Epithelial cell of prostate (primary cell): Measurements from ENCODE around the gene VPS13D.

ENCODE experiments used
- DNase-seq: peaks from one replicate; pipeline ENCODE4 v3.0.0-alpha.2; 2011; ENCODE audit warnings: low read depth, low spot score
- H3K27ac ChIP-seq: fragments of 450-650 bp; 2 replicates; pipeline ENCODE4 v1.5.1; 2017; ENCODE audit warnings: mild to moderate bottlenecking

VPS13D gene

DNA sequence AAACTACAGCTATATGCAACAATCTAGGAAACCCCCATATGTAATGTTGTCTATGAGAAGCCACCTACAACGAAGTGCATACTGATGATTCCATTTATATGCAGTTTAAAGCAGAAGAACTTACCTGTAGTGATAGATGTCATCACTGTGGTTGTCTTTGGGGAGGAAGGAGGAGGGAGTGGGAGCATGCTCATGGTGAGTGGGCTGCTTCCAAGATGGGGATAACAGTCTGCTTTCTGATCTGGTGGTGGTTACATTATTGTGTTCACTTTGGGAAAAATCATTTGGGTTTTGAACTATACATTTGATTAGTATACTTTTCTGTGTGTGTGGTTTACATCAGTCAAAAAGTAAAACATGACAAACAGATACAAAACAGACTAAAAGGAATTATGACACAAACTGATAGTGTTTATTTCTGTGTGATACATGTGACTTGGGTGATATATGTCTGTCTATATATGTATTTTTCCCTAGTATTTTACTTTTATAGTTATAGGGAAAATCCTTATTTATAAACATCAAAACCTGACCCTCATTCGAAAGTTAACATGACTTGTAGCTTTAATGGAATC lies 184.7 kb downstream of the VPS13D start:
- H3K27ac ChIP-seq: no peak overlapping the region
- DNase-seq: no peak

GRCh38 chr1:12415038-12415466 lies 185.2 kb downstream of the VPS13D start:
- DNase-seq: no peak
- H3K27ac ChIP-seq: no peak overlapping the region

DNA sequence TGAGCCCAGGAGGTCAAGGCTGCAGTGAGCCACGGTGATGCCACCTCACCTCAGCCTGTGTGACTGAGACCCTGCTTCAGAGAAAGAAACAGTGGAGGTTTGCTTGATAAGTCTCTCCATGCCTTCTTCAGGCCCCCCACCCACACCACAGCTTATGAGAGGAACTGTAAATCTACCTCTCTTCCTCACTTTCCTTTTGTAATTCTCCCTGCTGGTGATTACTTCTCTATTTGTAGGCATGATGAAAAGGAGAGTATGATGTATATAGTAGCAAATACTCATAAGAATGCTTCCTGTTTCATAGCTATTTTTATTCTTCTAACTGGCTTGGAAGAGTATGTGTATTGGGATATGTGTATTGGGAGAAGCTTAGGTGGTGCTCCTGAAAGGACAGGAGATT lies 186.3 kb downstream of the VPS13D start:
- DNase-seq: no peak
- H3K27ac ChIP-seq: no peak overlapping the region

DNA sequence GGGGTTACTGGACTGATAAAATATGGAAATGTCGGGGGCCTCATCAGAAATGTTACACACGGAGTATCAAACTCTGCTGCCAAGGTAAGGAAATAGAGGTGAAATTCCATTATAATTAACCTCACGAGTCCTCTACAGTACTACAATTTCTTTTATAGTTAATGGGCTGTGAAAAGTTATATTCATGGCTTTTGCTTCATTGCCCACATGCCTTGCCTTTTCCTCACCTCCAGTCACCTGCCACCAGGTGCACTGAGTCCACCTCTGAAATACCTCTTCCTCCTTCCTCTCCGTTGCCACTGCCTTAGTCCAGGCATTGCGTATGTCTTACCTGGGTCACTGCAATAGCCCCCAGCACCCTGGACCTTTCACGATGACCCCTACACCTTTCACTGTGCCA lies 186.9 kb downstream of the VPS13D start:
- no peak for DNase-seq
- H3K27ac ChIP-seq: no peak overlapping the region

- no peak overlapping the region for H3K27ac ChIP-seq
- no peak for DNase-seq
Measured at GRCh38 chr1:12417389-12417788, 187.6 kb downstream of the VPS13D start.

GRCh38 chr1:12420171-12420570 lies 190.3 kb downstream of the VPS13D start:
- no peak overlapping the region for H3K27ac ChIP-seq
- no peak for DNase-seq

DNA sequence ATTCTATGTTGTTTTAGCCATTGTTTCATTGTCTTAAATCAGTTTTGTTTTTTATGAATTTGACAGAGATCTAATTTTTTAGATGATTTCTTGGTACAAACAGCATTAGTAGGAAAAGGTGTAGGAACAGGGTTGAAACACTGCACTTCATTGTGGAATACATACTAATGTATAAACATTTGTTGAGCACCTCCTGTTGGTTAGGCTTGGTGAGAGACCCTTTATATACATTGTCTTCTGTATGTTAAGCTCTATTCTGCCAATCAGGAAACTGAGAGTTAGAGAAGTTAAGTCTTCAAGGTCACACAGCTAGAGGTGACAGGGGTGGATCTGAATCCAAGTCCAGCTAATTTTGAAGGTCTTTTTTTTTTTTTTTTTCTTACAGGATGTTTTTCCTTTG lies 192.7 kb downstream of the VPS13D start:
- no peak for DNase-seq
- no peak overlapping the region for H3K27ac ChIP-seq

DNA sequence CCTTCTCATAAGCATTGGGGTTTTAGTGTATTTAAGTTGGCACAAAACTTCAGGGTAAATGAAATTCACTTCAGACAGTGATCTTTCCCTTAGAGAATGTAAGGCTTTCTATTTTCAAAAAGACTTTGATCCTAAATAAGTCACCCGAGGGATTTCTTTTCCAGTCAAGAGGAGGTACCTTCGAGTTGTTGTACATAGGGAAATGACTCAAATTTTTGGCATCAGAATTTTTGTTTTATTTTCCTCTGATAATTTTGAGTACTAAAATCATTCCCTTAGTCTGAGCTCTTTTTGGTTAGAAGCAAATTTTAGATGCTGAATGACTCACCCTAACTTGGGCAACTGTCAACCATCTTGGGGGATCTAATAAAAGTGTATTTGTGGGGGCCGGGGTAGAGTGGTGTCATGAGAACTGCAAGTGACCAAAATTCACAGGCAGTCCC lies 194.3 kb downstream of the VPS13D start:
- DNase-seq: no peak
- H3K27ac ChIP-seq: no peak overlapping the region

DNA sequence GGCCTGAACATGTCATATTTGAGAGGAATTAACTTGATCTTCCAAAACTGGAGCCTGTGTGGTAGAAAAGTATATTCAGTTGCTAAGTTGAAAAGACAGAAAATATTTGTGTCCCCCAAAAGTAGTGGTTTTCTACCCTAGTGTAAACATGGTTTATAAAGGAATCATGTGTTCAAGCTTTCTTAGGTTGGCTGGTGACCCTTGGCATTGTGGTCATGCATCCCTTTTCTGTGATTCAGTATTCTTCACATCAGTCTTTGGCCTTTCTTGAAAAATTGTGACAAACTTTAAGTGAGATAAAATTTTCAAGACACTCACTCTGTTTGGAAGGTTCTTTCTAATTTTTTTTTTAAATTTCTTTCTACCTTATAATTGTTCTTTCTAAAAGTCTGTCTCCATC lies 195.0 kb downstream of the VPS13D start:
- H3K27ac ChIP-seq: no peak overlapping the region
- DNase-seq: no peak

GRCh38 chr1:12426030-12426429 lies 196.2 kb downstream of the VPS13D start:
- no peak overlapping the region for H3K27ac ChIP-seq
- DNase-seq: no peak

DNA sequence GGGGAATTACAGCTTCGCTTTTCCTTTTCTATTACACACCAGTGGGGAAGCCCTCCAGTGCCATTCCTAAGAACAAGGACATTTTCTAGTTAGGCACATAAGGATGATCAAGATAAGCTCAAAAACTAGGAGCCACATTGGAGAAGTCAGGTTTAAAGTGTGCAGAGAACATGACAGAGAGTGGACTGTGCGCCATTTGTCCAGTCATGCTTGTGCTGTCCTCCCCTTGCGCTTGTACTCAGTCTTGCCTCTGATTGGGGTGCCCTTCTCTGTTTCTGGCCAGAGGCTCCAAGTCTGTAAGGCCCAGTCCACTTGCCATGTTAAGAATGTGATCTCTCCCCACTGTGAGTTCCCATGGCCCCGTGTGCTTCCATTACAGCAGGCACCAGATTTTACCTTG lies 198.5 kb downstream of the VPS13D start:
- DNase-seq: no peak
- H3K27ac ChIP-seq: no peak overlapping the region

GRCh38 chr1:12430525-12430924 lies 200.7 kb downstream of the VPS13D start:
- DNase-seq: no peak
- no peak overlapping the region for H3K27ac ChIP-seq

GRCh38 chr1:12432897-12433296 lies 203.1 kb downstream of the VPS13D start:
- DNase-seq: no peak
- no peak overlapping the region for H3K27ac ChIP-seq

- no peak for DNase-seq
- peak overlapping the region; percentile 7 for H3K27ac ChIP-seq
Measured at GRCh38 chr1:12433323-12434053, 203.7 kb downstream of the VPS13D start.

- H3K27ac ChIP-seq: peak overlapping the region; percentile 7
- peak; percentile 57 for DNase-seq
Measured at GRCh38 chr1:12434174-12434573, 204.3 kb downstream of the VPS13D start.

GRCh38 chr1:12434686-12435085 lies 204.9 kb downstream of the VPS13D start:
- no peak for DNase-seq

DNA sequence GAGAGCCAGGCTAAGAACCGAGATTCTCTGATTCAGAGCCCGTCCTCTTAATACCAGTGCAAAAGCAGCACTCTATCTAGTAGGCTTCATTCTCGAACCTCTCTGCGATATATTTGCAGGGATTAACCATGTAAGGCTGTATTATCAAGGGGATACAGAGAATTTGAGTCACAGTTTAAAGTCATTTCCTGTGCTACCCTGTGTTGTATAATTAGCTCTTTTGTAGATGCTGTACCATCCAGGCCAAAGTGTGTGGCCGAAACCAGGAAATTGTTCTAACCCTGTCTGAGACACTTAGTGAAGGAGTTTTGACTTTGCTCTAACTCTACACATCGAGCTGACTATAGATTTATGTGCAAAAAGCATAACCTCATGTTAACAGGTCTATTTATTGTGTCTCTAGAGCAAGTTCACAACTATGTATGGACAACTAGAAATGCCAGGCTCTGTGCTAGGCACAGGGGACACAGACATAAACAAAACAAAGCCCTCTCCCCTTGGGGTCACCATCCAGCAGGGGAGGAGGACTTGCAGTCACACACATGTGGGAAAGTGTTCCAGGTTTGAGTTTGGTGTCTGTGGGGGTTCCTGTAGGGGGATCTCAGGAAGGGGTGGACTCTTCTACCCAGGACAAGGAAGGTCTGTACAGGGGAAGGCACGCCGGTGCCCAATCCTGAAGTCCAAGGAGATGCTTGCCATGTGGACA lies 206.0 kb downstream of the VPS13D start:
- DNase-seq: no peak
- no peak overlapping the region for H3K27ac ChIP-seq

More at GRCh38 chr1:12434686-12435085, 204.9 kb downstream of the VPS13D start:
- peak overlapping the region; percentile 7 for H3K27ac ChIP-seq

- H3K27ac ChIP-seq: no peak overlapping the region
- DNase-seq: no peak
Measured at GRCh38 chr1:12436345-12436658, 206.5 kb downstream of the VPS13D start.

- peak overlapping the region; percentile 36 for H3K27ac ChIP-seq
- DNase-seq: peak; percentile 89
Measured at GRCh38 chr1:12436817-12437599, 207.2 kb downstream of the VPS13D start.

GRCh38 chr1:12437629-12438028 lies 207.8 kb downstream of the VPS13D start:
- no peak for DNase-seq
- peak overlapping the region; percentile 36 for H3K27ac ChIP-seq
